RKO (cell line): ENCODE results near the gene SYPL1.
A peak's percentile ranks its signal among the peaks of the same experiment; 100 is the strongest.

Experiments used
- DNase-seq: peaks from one replicate; pipeline ENCODE4 v3.0.0-alpha.2; 2016; ENCODE audit warnings: low spot score

SYPL1 gene

GRCh38 chr7:106050002-106050745 is 61.9 kb downstream of the SYPL1 start:
- no peak for DNase-seq

- no peak for DNase-seq
These were observed 62.9 kb downstream of the SYPL1 start for GRCh38 chr7:106049139-106049752.

GRCh38 chr7:106048706-106049020 is 63.4 kb downstream of the SYPL1 start:
- no peak for DNase-seq

- DNase-seq: no peak
These were observed 64.0 kb downstream of the SYPL1 start for GRCh38 chr7:106047818-106048705.

GRCh38 chr7:106047184-106047583 is 64.9 kb downstream of the SYPL1 start:
- DNase-seq: no peak

GRCh38 chr7:106045586-106045985 is 66.5 kb downstream of the SYPL1 start:
- no peak for DNase-seq

- DNase-seq: no peak
These were observed 67.0 kb downstream of the SYPL1 start for GRCh38 chr7:106045139-106045538.

- DNase-seq: no peak
These were observed 69.9 kb downstream of the SYPL1 start for GRCh38 chr7:106042196-106042611.

GRCh38 chr7:106041140-106041717 is 70.9 kb downstream of the SYPL1 start:
- peak; percentile 75 for DNase-seq
